ENCODE measurements around the gene MEGF6.

MEGF6 gene

GRCh38 chr1:3611170-3612019 lies at the start of gene MEGF6:
MEGF6 (minus strand) TSS chr1:3611508; CDS start chr1:3611268, 240 bp downstream.
- DNase-seq = peak; percentile 73

GRCh38 chr1:3660704-3661103 lies 49.4 kb upstream of the MEGF6 start:
- ATAC-seq (no peak), DNase-seq (no peak)

More at GRCh38 chr1:3611170-3612019, at the start of gene MEGF6:
- peak; percentile 55 for ATAC-seq

- DNase-seq (no peak), ATAC-seq (no peak)
These were observed 47.8 kb upstream of the MEGF6 start for GRCh38 chr1:3659093-3659492.

GRCh38 chr1:3658231-3658615 lies 46.9 kb upstream of the MEGF6 start:
- DNase-seq (no peak), ATAC-seq (no peak)

- no peak for DNase-seq
- no peak for ATAC-seq
These were observed 46.4 kb upstream of the MEGF6 start for GRCh38 chr1:3657578-3658230.

- no peak for ATAC-seq
- no peak for DNase-seq
These were observed 45.8 kb upstream of the MEGF6 start for GRCh38 chr1:3657096-3657475.

- ATAC-seq (peak; percentile 44), DNase-seq (peak; percentile 27)
These were observed 45.3 kb upstream of the MEGF6 start for GRCh38 chr1:3656450-3657095.

- no peak for ATAC-seq
- DNase-seq = no peak
These were observed 43.4 kb upstream of the MEGF6 start for GRCh38 chr1:3654549-3655281.

GRCh38 chr1:3653286-3653618 lies 41.9 kb upstream of the MEGF6 start:
- ATAC-seq = no peak

GRCh38 chr1:3652548-3653285 lies 41.4 kb upstream of the MEGF6 start:
- no peak for ATAC-seq
- DNase-seq = no peak

More at GRCh38 chr1:3653286-3653618, 41.9 kb upstream of the MEGF6 start:
- DNase-seq = no peak

GRCh38 chr1:3651930-3652547 lies 40.7 kb upstream of the MEGF6 start, which contains the start of gene TP73:
TP73 (plus strand) TSS chr1:3652516; CDS start chr1:3682366, 29,850 bp downstream.
- DNase-seq = no peak
- no peak for ATAC-seq

- ATAC-seq (no peak), DNase-seq (no peak)
These were observed 40.0 kb upstream of the MEGF6 start for GRCh38 chr1:3651026-3651929.

- no peak for ATAC-seq
These were observed 39.1 kb upstream of the MEGF6 start for GRCh38 chr1:3650248-3651025.

GRCh38 chr1:3649342-3650247 lies 38.3 kb upstream of the MEGF6 start, which contains the start of gene WRAP73:
WRAP73 (minus strand) TSS chr1:3650103; CDS start chr1:3649999, 104 bp downstream.
- peak; percentile 89 for DNase-seq
- peak; percentile 98 for ATAC-seq

More at GRCh38 chr1:3650248-3651025, 39.1 kb upstream of the MEGF6 start:
- no peak for DNase-seq

- no peak for ATAC-seq
- DNase-seq = no peak
These were observed 35.3 kb upstream of the MEGF6 start for GRCh38 chr1:3646596-3646995.

GRCh38 chr1:3645666-3646355 lies 34.5 kb upstream of the MEGF6 start:
- ATAC-seq (no peak), DNase-seq (no peak)

- DNase-seq = no peak
- no peak for ATAC-seq
These were observed 33.9 kb upstream of the MEGF6 start for GRCh38 chr1:3645247-3645646.

Data from stimulated activated naive CD8-positive, alpha-beta T cell treated with anti-CD3 and anti-CD28 coated beads, Interleukin-15, Interleukin-2, amounts not matched to agents 100 U/mL and 50 U/mL, for 24 hours (primary cell).